ENCODE results near the gene CPA3. TPM values are rescaled to one million over a fixed set of nuclear protein-coding genes. Genes with fewer than 3 reads are reported as not detected.

The CPA3 gene
- polyA plus RNA-seq, 1 donor from 2014 or later = not detected

DNA sequence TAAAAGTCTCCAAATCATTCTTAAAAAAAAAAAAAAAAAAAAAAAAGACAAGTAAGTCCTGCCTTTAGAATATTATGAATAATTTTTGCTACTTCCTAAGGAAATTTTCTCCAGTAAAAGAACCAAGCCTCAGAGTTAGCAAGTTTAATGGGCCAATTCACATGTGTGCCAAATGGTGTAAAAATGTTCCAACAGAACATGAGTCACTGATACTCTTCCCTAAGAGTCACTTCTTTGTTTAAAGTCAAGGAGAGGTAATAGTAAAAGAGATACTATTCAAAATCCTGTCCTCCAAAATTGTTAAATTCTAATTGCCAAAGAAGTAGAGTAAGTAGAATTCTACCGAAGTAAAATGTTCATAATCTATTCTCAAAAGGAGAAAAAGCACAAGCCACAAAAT lies 17.7 kb upstream of the CPA3 start:
- H3K4me3 Mint-ChIP-seq = no peak overlapping the region
- no peaks in the 10 kb centered on the region for H3K36me3 Mint-ChIP-seq
- no peaks in the 10 kb centered on the region for H3K9me3 Mint-ChIP-seq
- H3K27me3 Mint-ChIP-seq = no peaks in the 10 kb centered on the region
- H3K27ac Mint-ChIP-seq = no peak overlapping the region
- H3K4me1 Mint-ChIP-seq = peaks cover 0 to 2% (median 0%) of the 10 kb centered on the region in 3 donors

DNA sequence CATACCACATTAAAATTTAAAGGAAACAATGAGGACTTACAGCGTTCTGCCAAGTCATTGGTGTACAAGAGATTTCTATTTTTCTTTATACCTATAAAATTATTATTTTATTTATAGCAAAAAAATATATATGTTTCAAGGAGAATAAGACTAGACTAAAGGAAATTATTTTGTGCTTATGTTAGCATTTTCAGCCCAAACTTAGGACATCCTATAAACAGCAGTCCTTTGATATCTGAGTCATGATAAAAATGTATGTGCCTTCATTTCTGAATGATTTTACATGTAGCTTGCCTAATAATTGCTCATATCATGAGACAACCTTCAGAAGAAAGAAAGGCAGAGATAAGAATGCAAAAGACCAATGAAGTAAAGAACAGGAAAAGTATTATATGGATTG lies 16.7 kb upstream of the CPA3 start:
- Mint-ChIP-seq H3K27ac (no peak overlapping the region), H3K9me3 (no peaks in the 10 kb centered on the region), H3K4me3 (no peak overlapping the region), H3K4me1 (peaks cover 0 to 2% (median 0%) of the 10 kb centered on the region in 3 donors), H3K27me3 (no peaks in the 10 kb centered on the region), H3K36me3 (no peaks in the 10 kb centered on the region)

- H3K4me1 Mint-ChIP-seq = peaks cover 0 to 2% (median 0%) of the 10 kb centered on the region in 3 donors
- no peaks in the 10 kb centered on the region for H3K9me3 Mint-ChIP-seq
- H3K27me3 Mint-ChIP-seq = peaks cover 4% of the 10 kb centered on the region
- H3K4me3 Mint-ChIP-seq = no peak overlapping the region
- H3K27ac Mint-ChIP-seq = no peak overlapping the region
- no peaks in the 10 kb centered on the region for H3K36me3 Mint-ChIP-seq
Observed at GRCh38 chr3:148852271-148852992, 12.7 kb upstream of the CPA3 start.

GRCh38 chr3:148853076-148853475 lies 12.0 kb upstream of the CPA3 start:
- Mint-ChIP-seq H3K4me3 (no peak overlapping the region), H3K27me3 (peaks cover 4% of the 10 kb centered on the region), H3K27ac (no peak overlapping the region), H3K36me3 (no peaks in the 10 kb centered on the region), H3K9me3 (no peaks in the 10 kb centered on the region), H3K4me1 (peaks cover 0 to 2% (median 0%) of the 10 kb centered on the region in 3 donors)

- Mint-ChIP-seq H3K4me1 (peaks cover 0 to 2% (median 0%) of the 10 kb centered on the region in 3 donors), H3K4me3 (no peak overlapping the region), H3K36me3 (no peaks in the 10 kb centered on the region), H3K9me3 (no peaks in the 10 kb centered on the region), H3K27ac (no peak overlapping the region), H3K27me3 (peaks cover 4% of the 10 kb centered on the region)
Observed at GRCh38 chr3:148854061-148854460, 11.0 kb upstream of the CPA3 start.

GRCh38 chr3:148856384-148856783 lies 8.7 kb upstream of the CPA3 start:
- no peaks in the 10 kb centered on the region for H3K9me3 Mint-ChIP-seq
- peaks cover 0 to 2% (median 0%) of the 10 kb centered on the region in 3 donors for H3K4me1 Mint-ChIP-seq
- H3K27ac Mint-ChIP-seq = no peak overlapping the region
- peaks cover 2% of the 10 kb centered on the region for H3K36me3 Mint-ChIP-seq
- peaks cover 5% of the 10 kb centered on the region for H3K27me3 Mint-ChIP-seq
- H3K4me3 Mint-ChIP-seq = no peak overlapping the region

DNA sequence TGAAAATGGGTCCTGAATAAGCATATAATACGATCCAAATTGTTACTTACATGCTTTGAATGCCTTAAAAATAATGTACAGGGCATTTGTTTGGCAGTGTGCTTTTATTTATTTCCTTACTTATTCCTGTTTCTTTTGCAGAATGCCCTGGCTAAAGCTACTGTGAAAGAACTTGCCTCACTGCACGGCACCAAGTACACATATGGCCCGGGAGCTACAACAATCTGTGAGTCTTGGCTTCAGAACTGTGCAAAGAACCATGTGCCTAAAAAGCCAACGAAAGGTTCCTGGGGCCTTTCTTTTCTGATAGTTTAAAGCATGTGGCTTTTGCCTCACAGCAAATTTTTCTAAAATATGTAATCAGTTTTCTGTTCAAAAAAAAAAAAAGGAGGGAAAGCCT lies 7.8 kb upstream of the CPA3 start:
- Mint-ChIP-seq H3K4me1 (no peaks in the 10 kb centered on the region), H3K27me3 (peaks cover 5% of the 10 kb centered on the region), H3K9me3 (no peaks in the 10 kb centered on the region), H3K36me3 (peaks cover 2% of the 10 kb centered on the region), H3K4me3 (no peak overlapping the region), H3K27ac (no peak overlapping the region)

- Mint-ChIP-seq H3K9me3 (no peaks in the 10 kb centered on the region), H3K27me3 (peaks cover 3% of the 10 kb centered on the region), H3K4me3 (no peak overlapping the region), H3K36me3 (peaks cover 2% of the 10 kb centered on the region), H3K4me1 (no peaks in the 10 kb centered on the region), H3K27ac (no peak overlapping the region)
Observed at GRCh38 chr3:148861277-148861869, 3.7 kb upstream of the CPA3 start.

DNA sequence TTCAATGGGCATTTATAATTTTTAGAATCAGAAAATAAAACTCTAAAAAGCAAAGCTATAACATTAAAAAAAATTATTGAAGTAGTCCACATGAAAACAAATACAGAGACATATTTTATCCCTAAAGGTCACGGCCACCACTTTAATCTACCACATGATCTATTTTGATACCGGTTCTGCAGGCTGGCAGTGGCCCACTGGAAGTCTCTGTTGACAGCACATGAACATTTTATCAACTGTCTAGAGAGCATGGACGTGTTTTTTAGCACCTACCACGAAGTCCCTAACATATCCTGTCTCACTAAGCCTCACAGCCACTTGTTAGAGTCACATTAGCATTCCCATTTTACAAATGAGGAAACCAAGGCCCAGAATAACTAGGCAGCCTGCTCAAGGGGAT lies 1.8 kb upstream of the CPA3 start:
- no peaks in the 10 kb centered on the region for H3K9me3 Mint-ChIP-seq
- H3K27me3 Mint-ChIP-seq = peaks cover 8% of the 10 kb centered on the region
- no peak overlapping the region for H3K4me3 Mint-ChIP-seq
- H3K36me3 Mint-ChIP-seq = peaks cover 2% of the 10 kb centered on the region
- H3K4me1 Mint-ChIP-seq = no peaks in the 10 kb centered on the region
- no peak overlapping the region for H3K27ac Mint-ChIP-seq

- Mint-ChIP-seq H3K27ac (no peak overlapping the region), H3K27me3 (peaks cover 8% of the 10 kb centered on the region), H3K36me3 (peaks cover 2% of the 10 kb centered on the region)
Observed at GRCh38 chr3:148863814-148864213, 1.3 kb upstream of the CPA3 start.

GRCh38 chr3:148866261-148866660 lies 1.2 kb downstream of the CPA3 start:
- Mint-ChIP-seq H3K27ac (no peak overlapping the region), H3K4me1 (no peaks in the 10 kb centered on the region), H3K9me3 (no peaks in the 10 kb centered on the region), H3K27me3 (peaks cover 7% of the 10 kb centered on the region), H3K36me3 (no peaks in the 10 kb centered on the region), H3K4me3 (no peak overlapping the region)

More at GRCh38 chr3:148863814-148864213, 1.3 kb upstream of the CPA3 start:
- Mint-ChIP-seq H3K9me3 (no peaks in the 10 kb centered on the region), H3K4me1 (no peaks in the 10 kb centered on the region), H3K4me3 (no peak overlapping the region)

DNA sequence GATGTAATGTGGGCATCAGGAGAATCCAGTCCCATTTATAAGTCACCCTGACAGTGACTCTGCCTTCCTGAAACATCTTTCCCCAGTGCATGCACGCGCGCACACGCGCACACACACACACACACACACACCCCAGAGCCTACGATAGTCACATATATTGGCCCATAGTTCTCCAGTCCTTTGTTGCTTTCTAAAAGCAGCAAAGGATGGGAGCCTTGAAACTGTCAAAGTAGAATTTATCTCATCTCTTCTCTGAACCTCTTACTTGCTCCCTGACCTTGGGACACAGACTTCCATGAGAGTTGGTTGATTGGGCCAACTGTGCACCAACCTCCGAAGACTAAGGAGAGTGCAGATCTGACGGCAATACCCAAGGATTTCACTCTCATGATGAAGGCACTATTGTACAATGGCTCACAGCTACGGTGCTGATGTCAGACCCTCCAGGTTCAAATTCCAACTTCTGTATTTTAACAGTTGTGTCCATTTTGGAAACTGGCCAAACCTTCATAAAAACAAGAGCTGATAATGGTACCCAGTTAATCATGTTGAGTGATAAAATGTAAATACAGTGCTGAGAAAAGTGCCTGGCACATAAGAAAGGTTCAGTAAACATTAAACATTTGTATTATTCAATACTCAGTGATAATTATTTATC lies 8.3 kb downstream of the CPA3 start:
- Mint-ChIP-seq H3K27ac (no peak overlapping the region), H3K36me3 (no peaks in the 10 kb centered on the region), H3K9me3 (no peaks in the 10 kb centered on the region), H3K4me3 (no peak overlapping the region), H3K4me1 (no peaks in the 10 kb centered on the region), H3K27me3 (no peaks in the 10 kb centered on the region)

- H3K27me3 Mint-ChIP-seq = no peaks in the 10 kb centered on the region
- no peak overlapping the region for H3K27ac Mint-ChIP-seq
Observed at GRCh38 chr3:148873977-148874376, 8.9 kb downstream of the CPA3 start.

GRCh38 chr3:148878095-148878494 lies 13.0 kb downstream of the CPA3 start:
- H3K9me3 Mint-ChIP-seq = no peaks in the 10 kb centered on the region
- H3K4me1 Mint-ChIP-seq = no peaks in the 10 kb centered on the region
- no peak overlapping the region for H3K4me3 Mint-ChIP-seq
- peaks cover 1% of the 10 kb centered on the region for H3K27me3 Mint-ChIP-seq
- H3K27ac Mint-ChIP-seq = no peak overlapping the region
- H3K36me3 Mint-ChIP-seq = no peaks in the 10 kb centered on the region

More at GRCh38 chr3:148873977-148874376, 8.9 kb downstream of the CPA3 start:
- Mint-ChIP-seq H3K36me3 (no peaks in the 10 kb centered on the region), H3K4me1 (no peaks in the 10 kb centered on the region), H3K9me3 (no peaks in the 10 kb centered on the region), H3K4me3 (no peak overlapping the region)

DNA sequence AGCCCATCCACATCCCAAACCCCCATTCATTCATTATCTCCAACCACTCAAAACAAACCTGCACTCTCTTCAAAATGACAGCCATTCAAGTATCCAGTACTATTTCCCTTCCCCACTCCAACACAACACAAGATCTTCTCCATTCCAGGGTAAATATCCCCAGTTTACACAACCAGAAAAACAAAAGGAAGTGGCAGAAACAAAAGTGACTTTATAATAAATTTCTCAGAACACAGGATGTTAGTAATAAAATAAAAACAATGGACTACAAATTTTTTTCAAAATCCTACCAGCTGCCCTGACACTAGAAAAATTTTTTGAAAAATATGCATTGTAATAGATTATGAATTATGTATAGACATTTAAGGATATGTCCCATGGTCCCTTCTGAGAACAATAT lies 14.2 kb downstream of the CPA3 start:
- H3K4me1 Mint-ChIP-seq = no peaks in the 10 kb centered on the region
- no peak overlapping the region for H3K27ac Mint-ChIP-seq
- H3K36me3 Mint-ChIP-seq = no peaks in the 10 kb centered on the region
- H3K4me3 Mint-ChIP-seq = no peak overlapping the region
- peaks cover 1% of the 10 kb centered on the region for H3K27me3 Mint-ChIP-seq
- no peaks in the 10 kb centered on the region for H3K9me3 Mint-ChIP-seq

GRCh38 chr3:148880681-148881080 lies 15.6 kb downstream of the CPA3 start:
- H3K4me3 Mint-ChIP-seq = no peak overlapping the region
- H3K27me3 Mint-ChIP-seq = peaks cover 1% of the 10 kb centered on the region
- no peak overlapping the region for H3K27ac Mint-ChIP-seq
- no peaks in the 10 kb centered on the region for H3K4me1 Mint-ChIP-seq
- no peaks in the 10 kb centered on the region for H3K36me3 Mint-ChIP-seq
- no peaks in the 10 kb centered on the region for H3K9me3 Mint-ChIP-seq
